ENCODE data around the gene LKAAEAR1.

- TF ChIP-seq CTCF (IDR thresholded peaks at IDR 0.05; ENCODE audit: poor library complexity) (no peak), EZH2 (IDR thresholded peaks at IDR 0.05; ENCODE audit: borderline replicate concordance) (no peak), EZH2phosphoT487 (IDR thresholded peaks at IDR 0.05; ENCODE audit: low read depth, severe bottlenecking, unreplicated experiment) (no peak)
Observed at GRCh38 chr20:64111841-64112641, 27.8 kb upstream of the LKAAEAR1 start.

Measured in hepatocyte (in vitro differentiated cells).